Measurements from ENCODE around the gene RRM2.

Gene RRM2

GRCh38 chr2:10135296-10136089 is 13.0 kb downstream of the RRM2 start:
- no peak for TF ChIP-seq CTCF (IDR thresholded peaks at IDR 0.05; ENCODE audit: extremely low read depth, insufficient read depth, missing control alignments)
- DNase-seq (ENCODE audit: low spot score): no peak
- in situ Hi-C loops (cut with MboI; ENCODE audit: low pct_unique_long_range_greater_than_20kb, low sequenced_read_pairs, unreplicated experiment): no loop called here

- no peak for DNase-seq (ENCODE audit: low spot score)
- no peak for TF ChIP-seq CTCF (IDR thresholded peaks at IDR 0.05; ENCODE audit: extremely low read depth, insufficient read depth, missing control alignments)
- in situ Hi-C loops (cut with MboI; ENCODE audit: low pct_unique_long_range_greater_than_20kb, low sequenced_read_pairs, unreplicated experiment): no loop called here
Observed at GRCh38 chr2:10136101-10136934, 13.8 kb downstream of the RRM2 start.

- in situ Hi-C loops (cut with MboI; ENCODE audit: low pct_unique_long_range_greater_than_20kb, low sequenced_read_pairs, unreplicated experiment): no loop called here
- no peak for DNase-seq (ENCODE audit: low spot score)
- TF ChIP-seq CTCF (IDR thresholded peaks at IDR 0.05; ENCODE audit: extremely low read depth, insufficient read depth, missing control alignments): no peak
Observed at GRCh38 chr2:10137053-10137843, 14.7 kb downstream of the RRM2 start.

GRCh38 chr2:10139536-10139935 is 17.0 kb downstream of the RRM2 start:
- in situ Hi-C loops (cut with MboI; ENCODE audit: low pct_unique_long_range_greater_than_20kb, low sequenced_read_pairs, unreplicated experiment): no loop called here
- DNase-seq (ENCODE audit: low spot score): no peak
- TF ChIP-seq CTCF (IDR thresholded peaks at IDR 0.05; ENCODE audit: extremely low read depth, insufficient read depth, missing control alignments): no peak

GRCh38 chr2:10140841-10141610 is 18.5 kb downstream of the RRM2 start:
- no peak for TF ChIP-seq CTCF (IDR thresholded peaks at IDR 0.05; ENCODE audit: extremely low read depth, insufficient read depth, missing control alignments)
- no peak for DNase-seq (ENCODE audit: low spot score)
- in situ Hi-C loops (cut with MboI; ENCODE audit: low pct_unique_long_range_greater_than_20kb, low sequenced_read_pairs, unreplicated experiment): no loop called here

Data from GM13977 (cell line).